Superior temporal gyrus (tissue), 1 donor: ENCODE data around the gene RPS8.
A peak's percentile ranks its signal among the peaks of the same experiment; 100 is the strongest.
"Not testable (repeated sequence)": the region's sequence is repeated elsewhere in the genome, so short reads cannot be mapped to it uniquely, and the experiment has no call there.

Experiments used
- DNase-seq: peaks from one replicate; pipeline ENCODE4 v3.0.0-alpha.2; 2016; ENCODE audit errors: extremely low spot score

RPS8 gene

DNA sequence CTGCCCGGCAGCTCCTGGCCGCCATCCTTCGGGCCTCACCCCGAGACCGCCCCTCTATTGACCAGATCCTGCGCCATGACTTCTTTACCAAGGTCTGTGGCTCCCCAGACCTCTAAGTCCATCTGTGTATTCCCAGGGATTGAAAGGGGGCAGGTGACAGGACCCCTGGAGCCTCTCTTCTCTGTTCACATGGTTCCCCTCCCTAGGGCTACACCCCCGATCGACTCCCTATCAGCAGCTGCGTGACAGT, 27.6 kb downstream of the RPS8 start:
- no peak for DNase-seq

DNA sequence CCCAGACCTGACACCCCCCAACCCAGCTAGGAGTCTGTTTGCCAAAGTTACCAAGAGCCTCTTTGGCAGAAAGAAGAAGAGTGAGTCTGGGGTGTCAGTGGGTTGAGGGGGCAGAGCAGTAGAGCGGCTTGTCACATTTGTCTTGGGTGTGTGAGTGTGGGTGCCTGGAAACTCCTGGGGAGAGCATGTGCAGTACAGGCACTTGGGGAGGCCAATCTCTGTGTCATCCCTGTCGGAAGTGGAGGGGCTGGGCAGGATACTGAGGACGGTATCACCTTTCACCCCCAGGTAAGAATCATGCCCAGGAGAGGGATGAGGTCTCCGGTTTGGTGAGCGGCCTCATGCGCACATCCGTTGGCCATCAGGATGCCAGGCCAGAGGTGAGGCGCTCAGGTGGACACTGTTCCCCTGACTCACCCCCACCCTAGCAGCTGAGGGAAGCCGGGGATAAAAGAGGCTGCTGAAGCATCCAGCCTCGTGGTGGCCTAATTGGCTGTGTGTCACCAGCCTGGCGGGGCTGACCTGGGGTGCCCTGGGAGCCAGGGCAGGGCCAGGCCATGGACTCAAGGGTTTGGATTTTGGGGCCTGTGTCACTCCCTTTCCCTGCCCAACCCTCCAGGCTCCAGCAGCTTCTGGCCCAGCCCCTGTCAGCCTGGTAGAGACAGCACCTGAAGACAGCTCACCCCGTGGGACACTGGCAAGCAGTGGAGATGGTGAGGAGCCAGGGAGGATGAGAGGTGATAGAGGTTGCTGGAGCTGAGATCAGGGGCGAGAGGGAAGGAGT, 28.2 kb downstream of the RPS8 start:
- DNase-seq = no peak

DNA sequence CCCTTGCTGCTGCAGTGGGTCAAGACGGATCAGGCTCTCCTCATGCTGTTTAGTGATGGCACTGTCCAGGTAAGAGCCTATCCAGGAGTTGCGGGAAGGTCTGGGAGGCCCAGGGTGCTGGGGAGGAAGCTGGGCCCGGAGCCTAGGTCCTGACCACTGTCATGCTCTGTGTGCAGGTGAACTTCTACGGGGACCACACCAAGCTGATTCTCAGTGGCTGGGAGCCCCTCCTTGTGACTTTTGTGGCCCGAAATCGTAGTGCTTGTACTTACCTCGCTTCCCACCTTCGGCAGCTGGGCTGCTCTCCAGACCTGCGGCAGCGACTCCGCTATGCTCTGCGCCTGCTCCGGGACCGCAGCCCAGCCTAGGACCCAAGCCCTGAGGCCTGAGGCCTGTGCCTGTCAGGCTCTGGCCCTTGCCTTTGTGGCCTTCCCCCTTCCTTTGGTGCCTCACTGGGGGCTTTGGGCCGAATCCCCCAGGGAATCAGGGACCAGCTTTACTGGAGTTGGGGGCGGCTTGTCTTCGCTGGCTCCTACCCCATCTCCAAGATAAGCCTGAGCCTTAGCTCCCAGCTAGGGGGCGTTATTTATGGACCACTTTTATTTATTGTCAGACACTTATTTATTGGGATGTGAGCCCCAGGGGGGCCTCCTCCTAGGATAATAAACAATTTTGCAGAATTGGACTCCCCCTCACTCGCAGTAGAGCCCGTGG, 30.1 kb downstream of the RPS8 start:
- DNase-seq = no peak

DNA sequence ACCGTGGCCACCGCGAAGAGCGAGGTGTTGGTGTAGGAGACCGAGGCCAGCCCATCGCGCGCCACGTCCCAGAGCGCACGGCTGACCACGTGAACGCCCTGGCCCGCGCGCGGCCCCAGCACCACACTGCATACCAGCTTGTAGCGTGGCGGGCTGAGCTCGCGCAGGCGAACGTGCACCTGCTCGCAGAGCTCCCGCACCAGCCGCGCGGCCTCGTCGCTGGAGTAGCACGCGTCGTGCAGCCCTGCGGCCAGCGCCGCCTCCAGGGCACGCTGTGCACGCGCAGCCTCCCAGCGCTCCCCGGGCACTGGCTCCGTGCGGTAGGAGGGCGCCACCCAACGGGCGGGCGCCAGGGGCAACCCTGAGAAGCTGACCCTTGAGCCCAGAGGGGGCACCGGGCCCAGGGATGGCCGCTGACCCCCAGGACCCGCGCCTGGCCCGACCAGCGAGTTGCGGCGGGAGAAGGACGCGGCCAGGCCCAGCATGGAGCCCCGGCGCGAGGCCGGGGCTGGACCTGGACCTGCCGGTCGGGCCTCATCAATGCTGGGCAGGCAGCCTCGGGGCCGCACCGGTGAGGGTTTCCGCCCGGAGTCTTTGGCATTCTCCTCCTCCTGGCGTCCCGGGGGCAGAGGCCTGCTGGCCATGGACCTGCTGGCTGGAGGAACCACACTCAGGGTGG, 30.8 kb downstream of the RPS8 start:
- no peak for DNase-seq

DNA sequence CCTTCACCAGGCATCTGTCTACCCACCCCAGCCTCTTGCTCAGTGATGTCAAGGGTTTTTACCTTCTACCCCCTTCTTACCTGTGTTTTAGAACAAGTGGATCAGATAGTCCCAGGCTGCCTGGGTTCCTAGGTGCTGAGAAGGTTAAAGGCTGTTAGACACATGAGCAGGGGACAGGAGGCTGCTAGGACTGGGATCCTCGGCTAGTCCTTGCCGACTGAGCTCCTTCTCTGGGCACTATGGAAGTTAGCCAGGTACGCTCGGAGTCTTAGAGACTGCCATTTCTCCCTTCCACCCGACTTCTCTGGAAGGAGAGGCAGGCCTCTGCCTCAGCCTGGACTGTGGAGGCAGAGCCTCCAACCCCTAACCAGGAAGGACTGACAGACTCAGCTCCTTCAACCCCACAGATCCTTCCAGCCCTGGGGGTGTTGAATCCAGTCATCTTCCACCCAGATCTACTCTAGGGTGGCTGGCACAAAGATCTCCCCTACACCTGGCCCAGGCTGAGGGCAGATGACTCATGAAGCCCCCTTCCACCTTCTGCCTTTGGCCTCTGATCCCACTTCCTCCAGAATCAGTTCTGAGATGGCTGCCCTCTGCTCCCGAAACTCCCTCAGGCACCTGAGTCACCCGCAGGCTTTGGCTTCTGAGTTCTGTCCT, 31.5 kb downstream of the RPS8 start, which contains the start of gene DYNLT4:
Gene DYNLT4 (minus strand): TSS at position 648 of the 660 bp plus-strand sequence. CDS start 683 bp downstream, outside the sequence.
- DNase-seq = no peak

DNA sequence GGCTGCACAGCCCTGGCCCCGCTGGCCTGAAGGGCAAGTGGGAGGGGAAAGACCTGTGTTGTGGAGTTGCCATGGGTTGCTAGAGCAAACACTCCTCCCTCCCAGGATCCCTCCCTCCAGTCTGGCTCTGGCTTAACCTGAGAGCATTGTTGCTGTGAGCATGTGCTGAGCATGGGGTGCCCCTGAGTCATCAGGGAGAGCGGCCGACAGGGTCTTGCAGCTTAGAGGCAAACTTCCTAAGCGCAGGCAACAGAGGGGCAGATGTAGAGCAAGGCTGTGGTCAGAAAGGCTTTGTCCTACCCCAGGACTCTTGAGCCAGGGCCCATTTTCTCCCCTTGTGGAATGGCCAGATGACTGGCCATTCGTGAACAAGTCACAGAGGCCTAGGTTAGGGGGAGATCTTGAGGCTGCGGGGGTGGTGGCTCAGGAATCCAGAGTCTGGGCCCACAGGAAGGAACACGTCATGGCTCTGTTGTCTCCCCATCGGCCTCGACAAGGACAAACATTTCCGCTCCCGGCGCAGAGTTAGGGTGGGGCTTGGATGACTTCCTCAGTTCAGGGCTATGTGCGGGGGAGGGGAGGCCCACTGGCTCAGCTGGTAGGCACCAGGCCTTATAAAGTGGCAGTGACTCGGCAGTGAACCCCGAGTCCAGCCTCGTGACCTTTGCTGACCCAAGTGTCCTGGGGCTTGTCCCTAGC, 32.2 kb downstream of the RPS8 start:
- DNase-seq = peak; percentile 45

DNA sequence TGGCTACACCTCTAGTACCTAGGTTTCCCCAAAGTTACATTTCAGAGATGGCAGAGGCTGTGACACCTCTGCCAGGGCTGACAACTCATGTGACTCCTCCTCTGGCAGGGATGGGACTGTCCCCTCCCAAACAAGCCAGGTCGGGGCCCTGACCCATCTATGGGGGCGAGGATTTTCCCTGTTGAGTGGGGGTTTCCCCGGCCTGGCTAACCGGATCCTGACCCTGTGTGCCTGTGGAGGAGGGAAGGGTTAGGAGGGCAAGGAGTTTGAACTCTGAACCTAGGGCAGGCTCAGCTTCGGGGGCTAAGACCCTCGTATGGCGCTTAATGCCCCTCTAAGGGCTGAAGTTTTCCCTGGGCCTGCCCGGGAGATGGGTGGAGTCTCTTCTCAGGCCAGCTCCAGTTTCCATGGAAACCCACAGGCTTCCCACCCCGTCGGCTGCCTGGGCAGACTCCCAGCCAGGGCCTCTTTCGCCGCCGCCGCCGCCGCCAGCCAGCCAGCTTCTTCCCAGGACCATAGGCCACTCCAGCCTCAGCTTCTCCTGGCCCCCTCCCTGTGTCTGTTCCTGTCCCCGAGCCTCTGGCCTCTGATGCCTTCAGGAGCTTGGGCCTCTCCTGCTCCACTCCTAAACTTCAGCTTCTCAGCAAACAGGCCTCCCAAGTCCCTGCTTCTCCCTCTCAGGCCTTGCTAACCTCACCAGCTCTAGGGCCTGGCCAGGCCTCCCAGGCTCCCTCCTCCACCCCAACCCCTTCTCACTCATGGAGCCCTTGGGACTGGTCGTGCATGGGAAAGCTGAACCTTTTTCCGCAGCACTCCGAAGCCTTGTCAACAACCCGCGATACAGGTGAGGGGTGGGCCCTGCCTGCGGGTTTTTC, 33.0 kb downstream of the RPS8 start, which contains the start of gene BTBD19:
Gene BTBD19 (plus strand): TSS at position 461 of the 875 bp plus-strand sequence. CDS start 298 bp downstream, at position 759.
- peak; percentile 74 for DNase-seq

DNA sequence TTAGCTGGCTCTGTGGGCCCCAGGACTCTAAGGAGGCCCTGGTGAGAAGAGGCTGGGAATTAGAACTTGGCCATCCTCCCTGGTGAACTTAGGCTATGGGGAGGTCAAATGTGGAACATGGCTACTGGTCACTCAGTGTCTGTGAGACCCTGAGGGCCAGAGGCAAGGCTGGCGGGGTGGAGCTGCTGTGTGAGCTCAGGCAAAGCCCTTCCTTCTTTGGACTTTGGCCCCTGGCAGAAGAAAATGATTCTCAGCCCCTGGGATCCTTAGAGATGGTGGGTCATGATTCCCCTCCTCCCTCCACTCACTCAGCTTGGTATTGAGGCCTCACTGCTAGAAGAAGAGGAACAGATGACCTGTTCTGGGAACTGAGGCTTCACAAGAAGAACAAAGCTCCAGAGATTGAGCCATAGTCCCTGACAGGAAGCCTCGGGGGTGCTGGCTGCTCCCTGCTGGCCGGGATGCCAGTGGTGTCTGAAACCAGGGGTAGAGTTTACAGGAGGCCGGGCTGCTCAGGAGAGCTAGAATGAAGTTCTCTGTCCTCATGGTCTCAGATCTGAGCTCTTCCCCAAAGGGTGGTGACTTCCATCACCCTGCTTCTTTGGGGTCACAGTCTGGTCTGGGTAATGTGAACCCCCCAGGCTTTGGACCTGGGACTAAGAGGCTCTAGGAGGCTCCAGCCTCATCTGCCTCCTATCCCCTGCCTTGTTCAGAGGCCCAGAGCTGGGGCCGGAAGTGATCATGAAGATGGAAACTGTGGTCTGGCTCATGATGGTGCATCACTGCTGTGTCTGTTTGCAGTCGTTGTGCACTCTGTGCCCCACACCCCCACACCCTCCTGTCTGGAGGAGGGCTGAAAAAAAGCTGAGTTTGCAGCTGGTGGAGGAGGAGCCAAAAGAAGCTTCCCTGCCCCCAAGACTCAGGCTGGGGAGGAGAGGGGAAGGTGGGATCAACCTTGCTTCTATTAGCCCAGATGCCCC, 33.9 kb downstream of the RPS8 start:
- no peak for DNase-seq

DNA sequence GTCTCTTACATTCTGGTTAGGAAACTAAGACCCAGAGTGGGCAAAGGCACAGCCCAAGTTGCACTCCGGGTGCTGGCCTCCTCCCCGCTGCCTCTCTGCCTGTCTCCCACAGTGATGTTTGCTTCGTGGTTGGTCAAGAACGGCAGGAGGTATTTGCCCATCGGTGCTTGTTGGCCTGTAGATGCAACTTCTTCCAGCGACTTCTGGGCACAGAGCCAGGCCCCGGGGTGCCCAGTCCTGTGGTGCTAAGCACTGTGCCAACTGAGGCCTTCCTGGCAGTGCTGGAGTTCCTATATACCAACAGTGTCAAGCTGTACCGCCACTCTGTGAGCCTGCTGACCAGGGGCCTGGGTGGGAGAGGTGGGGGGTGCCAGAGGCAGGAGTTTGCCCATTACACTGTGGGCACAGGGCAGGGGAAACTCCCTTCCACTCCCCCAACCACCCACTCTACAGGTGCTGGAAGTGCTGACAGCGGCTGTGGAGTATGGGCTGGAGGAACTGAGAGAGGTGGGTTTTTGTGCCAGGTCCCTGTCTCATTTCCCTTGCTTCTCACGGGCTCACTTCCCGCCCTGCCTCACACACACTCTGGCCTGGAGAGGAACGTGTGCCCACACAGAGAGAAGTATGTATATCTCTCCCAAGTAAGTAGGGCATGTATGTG, 34.9 kb downstream of the RPS8 start:
- no peak for DNase-seq

DNA sequence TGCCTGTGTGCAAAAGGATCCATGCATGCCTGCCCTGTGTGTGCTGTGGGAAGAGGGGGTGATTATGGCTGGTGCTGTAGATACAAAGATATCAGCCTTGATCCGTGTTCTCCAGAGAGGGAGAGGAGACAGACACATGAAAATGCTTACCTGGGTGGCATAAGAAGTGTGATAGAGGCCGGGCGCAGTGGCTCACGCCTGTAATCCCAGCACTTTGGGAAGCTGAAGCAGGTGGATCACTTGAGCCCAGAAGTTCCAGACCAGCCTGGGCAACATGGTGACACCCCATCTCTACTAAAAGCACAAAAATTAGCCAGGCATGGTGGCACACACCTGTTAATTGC, 35.4 kb downstream of the RPS8 start:
- DNase-seq = not testable (repeated sequence)

DNA sequence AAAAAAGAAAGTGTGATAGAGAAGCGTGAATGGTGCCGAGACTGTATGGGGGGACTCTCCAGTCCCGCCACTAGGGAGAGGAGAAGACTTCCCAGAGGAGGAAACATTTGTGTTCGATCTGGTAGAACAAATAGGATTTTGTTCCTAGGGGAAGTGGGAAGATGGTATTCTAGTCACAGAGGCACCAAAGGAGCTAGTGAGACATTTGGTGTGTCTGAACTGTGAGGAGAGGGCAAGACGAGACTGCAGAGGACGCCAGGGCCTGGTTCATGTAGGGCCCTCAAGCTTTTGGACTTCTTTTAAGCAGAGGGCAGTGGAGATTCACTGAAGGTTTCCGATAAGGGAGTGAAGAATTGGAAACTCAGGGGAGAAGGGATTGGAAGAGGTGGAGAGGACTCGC, 35.9 kb downstream of the RPS8 start:
- DNase-seq = no peak

DNA sequence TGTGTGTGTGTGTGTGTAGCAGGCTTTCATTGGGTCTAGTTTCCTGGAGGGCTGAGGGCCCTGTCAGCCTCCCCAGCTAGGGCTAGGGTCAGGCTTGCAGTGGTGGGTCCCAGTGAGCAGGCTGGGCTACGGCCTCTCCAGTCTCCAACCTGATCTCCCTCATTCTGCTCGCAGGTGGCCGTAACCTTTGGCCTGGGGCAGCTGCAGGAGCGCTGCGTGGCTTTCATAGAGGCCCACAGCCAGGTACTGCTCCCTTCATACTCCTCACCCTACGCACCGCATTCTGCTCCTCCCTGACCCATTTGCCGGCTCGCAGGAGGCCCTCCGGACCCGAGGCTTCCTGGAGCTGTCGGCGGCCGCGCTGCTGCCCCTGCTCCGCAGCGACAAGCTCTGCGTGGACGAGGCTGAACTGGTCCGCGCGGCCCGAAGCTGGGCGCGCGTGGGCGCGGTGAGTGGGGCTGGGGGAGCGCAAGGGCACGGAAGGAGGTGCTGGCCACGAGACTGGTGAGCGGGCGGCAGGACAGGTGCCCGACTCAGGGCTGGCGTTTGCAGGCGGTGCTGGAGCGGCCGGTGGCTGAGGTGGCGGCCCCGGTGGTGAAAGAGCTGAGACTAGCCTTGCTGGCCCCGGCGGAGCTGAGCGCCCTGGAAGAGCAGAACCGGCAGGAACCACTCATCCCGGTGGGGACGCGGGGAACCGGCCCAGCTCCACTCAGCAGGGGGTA, 37.6 kb downstream of the RPS8 start:
- no peak for DNase-seq

DNA sequence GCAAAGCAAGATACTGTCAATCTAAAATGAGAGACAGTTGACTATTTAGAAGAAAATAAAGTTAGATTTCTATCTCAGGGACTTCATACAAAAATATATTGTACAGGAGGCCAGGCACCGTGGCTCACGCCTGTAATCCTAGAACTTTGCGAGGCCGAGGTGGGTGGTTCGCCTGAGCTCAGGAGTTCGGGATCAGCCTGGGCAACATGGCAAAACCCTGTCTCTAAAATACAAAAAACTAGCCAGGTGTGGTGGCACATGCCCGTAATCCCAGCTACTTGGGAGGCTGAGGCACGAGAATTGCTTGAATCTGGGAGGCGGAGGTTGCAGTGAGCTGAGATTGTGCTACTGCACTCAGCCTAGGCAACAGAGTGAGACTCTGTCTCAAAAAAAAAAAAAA, 40.6 kb downstream of the RPS8 start:
- not testable (repeated sequence) for DNase-seq

DNA sequence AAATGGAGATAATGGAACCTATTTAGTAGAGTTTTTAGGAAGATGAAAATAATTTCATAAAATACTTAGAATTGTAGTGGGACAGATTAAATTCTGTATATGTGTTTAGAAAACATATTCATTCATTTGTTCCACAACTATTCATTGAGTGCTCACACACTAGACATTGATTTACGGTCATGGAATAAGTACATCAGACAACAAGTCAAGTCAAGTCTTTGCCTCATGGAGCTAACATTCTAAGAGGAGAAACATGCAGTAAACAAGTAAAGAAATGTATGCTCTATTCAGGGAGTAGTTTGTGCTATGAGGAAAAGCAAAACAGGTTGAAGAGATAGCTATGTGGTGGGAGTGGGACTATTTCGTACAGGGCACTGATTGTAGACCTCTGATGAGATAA, 42.0 kb downstream of the RPS8 start:
- no peak for DNase-seq

DNA sequence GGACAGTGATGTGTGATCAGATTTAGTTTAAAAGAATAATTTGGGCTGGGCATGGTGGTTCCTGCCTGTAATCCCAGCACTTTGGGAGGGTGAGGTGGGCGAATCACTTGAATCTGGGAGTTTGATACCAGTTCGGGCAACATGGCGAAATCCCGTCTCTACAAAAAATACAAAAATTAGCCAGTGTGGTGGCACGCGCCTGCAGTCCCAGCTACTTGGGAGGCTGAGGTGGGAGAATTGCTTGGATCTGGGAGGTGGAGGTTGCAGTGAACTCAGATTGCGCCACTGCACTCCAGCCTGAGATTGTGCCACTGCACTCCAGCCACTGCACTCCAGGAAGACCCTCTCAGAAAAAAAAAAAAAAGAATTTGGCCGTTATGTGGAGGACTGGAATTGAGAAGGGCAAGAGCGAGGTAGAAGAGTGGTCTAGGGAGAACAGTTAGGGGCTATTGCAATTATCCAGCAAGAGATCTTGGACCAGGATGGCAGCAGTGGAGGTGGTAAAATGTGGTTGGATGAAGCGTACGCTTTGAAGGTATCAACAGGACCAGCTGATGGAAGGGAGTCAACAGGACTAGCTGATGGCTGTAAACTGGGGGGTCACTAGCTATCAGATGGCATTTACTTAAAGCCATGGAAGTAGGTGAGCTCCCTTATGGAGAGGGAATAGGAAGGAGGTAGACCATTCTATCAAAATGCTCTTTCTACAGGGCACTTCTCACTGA, 42.6 kb downstream of the RPS8 start:
- DNase-seq = no peak

DNA sequence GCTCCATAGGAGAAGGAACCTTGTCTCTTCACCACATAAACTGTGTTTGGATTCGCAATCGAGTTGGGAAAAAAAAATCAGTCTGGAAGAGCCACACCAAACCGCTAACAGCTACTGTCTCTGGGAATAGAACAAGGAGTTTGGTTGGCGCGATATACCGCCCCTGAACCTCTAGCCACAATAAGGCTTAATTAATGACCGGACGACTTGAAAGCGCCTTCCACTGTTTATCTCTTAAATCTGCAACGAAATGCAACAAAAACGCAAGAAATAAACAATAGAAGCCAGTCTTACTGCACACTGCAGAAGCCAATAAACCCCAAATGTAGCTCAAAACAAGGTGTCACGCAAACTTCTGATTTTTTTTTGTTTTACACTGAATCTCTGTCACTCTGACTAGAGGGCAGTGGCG, 43.9 kb downstream of the RPS8 start:
- peak; percentile 66 for DNase-seq

DNA sequence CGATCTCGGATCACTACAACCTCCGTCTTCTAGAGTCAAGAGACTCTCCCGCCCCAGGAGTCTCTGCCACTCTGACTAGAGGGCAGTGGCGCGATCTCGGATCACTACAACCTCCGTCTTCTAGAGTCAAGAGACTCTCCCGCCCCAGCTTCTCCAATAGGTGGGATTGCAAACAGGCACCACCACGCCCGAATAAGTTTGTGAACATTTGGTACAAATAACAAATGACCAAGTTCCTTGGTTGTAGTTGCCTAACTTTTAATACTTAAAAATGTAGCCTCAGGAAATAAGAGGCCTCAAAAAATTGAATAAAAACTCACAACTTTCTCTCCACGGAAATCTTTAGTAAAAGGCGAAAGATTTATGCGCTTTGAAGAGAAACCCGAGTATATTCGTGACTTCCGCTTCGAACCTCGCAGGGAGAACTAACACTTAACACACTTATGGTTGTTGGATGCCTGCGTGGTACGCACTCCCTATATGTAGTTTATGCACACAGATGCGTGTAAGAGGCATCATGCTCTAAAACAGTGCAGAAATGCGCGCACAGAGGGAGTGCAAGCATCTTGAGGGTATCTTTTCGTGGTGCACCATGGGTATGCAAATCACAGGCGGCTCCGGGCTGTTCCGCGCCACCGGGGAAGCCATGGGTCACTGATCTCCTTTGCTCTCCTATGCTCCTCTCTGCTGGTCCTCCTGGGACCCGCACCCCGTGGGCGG, 44.4 kb downstream of the RPS8 start:
- peak; percentile 94 for DNase-seq
